NAMALWA (cell line): ENCODE data around the gene MOCOS.
"Not testable (repeated sequence)": the region's sequence is repeated elsewhere in the genome, so short reads cannot be mapped to it uniquely, and the experiment has no call there.

ENCODE experiments used
- DNase-seq: peaks from one replicate; pipeline ENCODE4 v3.0.0-alpha.2; 2015; ENCODE audit warnings: low spot score

MOCOS gene

GRCh38 chr18:36201765-36202164 lies 14.5 kb downstream of the MOCOS start:
- no peak for DNase-seq

GRCh38 chr18:36203360-36203895 lies 16.1 kb downstream of the MOCOS start:
- DNase-seq, result no peak

GRCh38 chr18:36205166-36205565 lies 17.9 kb downstream of the MOCOS start:
- DNase-seq, result no peak

- peak; percentile 53 for DNase-seq
Observed at GRCh38 chr18:36207303-36207702, 20.0 kb downstream of the MOCOS start.

GRCh38 chr18:36207969-36208368 lies 20.7 kb downstream of the MOCOS start:
- not testable (repeated sequence) for DNase-seq

- no peak for DNase-seq
Observed at GRCh38 chr18:36211612-36212065, 24.3 kb downstream of the MOCOS start.

- no peak for DNase-seq
Observed at GRCh38 chr18:36212301-36213171, 25.2 kb downstream of the MOCOS start.

GRCh38 chr18:36214811-36215210 lies 27.5 kb downstream of the MOCOS start:
- no peak for DNase-seq

GRCh38 chr18:36215577-36215976 lies 28.3 kb downstream of the MOCOS start:
- no peak for DNase-seq

- DNase-seq, result no peak
Observed at GRCh38 chr18:36217348-36217747, 30.1 kb downstream of the MOCOS start.

GRCh38 chr18:36229188-36229587 lies 41.9 kb downstream of the MOCOS start:
- no peak for DNase-seq

- DNase-seq, result not testable (repeated sequence)
Observed at GRCh38 chr18:36240510-36240909, 53.2 kb downstream of the MOCOS start.

GRCh38 chr18:36241831-36242230 lies 54.5 kb downstream of the MOCOS start:
- no peak for DNase-seq

GRCh38 chr18:36247036-36247435 lies 59.7 kb downstream of the MOCOS start:
- no peak for DNase-seq

GRCh38 chr18:36249392-36249791 lies 62.1 kb downstream of the MOCOS start:
- DNase-seq, result no peak

GRCh38 chr18:36250827-36251226 lies 63.5 kb downstream of the MOCOS start:
- no peak for DNase-seq

- DNase-seq, result no peak
Observed at GRCh38 chr18:36255072-36255698, 67.9 kb downstream of the MOCOS start.

GRCh38 chr18:36256094-36256493 lies 68.8 kb downstream of the MOCOS start:
- no peak for DNase-seq

- no peak for DNase-seq
Observed at GRCh38 chr18:36262971-36263370, 75.7 kb downstream of the MOCOS start.

- no peak for DNase-seq
Observed at GRCh38 chr18:36264283-36264682, 77.0 kb downstream of the MOCOS start.

- DNase-seq, result peak; percentile 18
Observed at GRCh38 chr18:36265015-36265414, 77.7 kb downstream of the MOCOS start.

- DNase-seq, result no peak
Observed at GRCh38 chr18:36269157-36269556, 81.9 kb downstream of the MOCOS start.

- DNase-seq, result no peak
Observed at GRCh38 chr18:36271153-36271552, 83.9 kb downstream of the MOCOS start.
